ENCODE results near the gene PTPRA.

The PTPRA gene

DNA sequence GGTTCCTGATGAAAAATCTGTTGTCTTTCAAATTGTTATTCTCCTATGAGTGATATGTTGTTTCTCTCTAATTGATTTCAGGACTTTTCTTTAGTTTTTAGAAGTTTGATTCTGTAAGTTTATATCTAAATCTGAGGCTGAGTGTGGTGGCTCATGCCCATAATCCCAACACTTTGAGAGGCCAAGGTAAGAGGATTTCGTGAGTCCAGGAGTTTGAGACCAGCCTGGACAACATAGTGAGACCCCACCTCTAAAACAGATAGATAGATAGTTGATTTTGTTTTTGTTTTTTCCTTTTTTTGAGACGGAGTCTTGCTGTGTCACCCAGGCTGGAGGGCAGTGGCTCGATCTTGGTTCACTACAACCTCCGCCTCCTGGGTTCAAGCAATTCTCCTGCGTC is 64.6 kb downstream of the PTPRA start:
- DNase-seq: no peak

DNA sequence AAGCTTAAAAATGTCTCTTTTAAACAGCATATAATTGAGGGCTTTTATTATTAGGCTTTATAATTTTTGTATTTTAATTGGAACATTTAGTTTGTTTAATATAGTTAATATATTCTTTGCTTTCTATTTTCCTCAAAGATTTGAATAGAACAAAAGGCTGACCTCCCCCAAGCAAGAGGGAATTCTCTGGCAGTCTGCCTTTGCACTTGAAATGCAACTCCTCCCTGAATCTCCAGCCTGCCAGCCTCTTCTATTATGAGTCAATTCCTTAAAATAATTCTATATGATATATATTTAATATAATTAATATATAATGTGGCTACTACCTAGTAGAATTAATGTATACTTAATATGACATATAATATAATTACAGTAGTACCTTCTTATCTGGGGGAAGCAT is 69.2 kb downstream of the PTPRA start:
- no peak for DNase-seq

DNA sequence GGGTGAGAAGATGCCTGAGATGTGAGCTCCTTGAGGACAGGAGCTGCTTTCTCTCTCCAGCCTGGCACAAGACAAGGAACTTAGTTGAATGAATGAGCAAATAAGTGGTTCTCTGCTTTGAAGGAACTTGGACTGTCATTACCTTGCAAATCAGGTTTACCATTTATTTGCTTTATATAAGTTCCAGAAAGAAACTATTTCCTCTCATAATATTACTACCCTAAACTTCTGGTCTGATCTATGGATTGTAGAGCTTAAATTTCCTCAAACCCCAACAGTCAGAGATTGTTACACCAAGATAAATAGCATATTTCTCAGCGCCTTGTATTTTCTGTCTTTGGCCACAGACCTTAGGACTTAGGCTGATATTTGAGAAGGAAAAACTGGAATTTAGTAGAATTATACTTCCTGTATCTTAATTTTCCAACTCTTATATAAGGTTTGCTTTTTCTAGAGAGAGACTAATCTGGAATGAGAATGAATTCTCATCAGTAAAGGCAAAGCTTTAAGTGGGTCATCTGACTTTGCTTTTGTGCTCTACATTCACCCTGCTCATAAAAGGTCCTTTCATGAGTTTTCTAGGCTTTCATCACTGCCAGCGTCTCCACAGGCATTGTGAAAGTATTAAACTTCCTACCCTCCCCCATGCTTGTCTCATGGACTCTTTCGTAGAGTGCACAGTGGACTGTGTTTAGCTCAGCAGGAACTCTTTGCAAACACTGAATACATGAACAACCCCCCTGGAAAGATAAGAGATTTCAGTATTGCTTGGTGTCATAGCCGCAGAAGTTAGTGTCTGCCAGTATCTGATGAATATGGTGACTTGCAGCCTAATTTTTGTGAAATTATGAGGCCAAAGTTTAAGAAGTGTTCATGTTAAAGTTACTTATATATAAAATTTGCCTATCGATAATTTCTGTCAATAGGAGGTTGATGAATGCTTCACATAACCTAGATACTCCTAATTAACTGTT is 74.0 kb downstream of the PTPRA start:
- DNase-seq: peak; percentile 92

DNA sequence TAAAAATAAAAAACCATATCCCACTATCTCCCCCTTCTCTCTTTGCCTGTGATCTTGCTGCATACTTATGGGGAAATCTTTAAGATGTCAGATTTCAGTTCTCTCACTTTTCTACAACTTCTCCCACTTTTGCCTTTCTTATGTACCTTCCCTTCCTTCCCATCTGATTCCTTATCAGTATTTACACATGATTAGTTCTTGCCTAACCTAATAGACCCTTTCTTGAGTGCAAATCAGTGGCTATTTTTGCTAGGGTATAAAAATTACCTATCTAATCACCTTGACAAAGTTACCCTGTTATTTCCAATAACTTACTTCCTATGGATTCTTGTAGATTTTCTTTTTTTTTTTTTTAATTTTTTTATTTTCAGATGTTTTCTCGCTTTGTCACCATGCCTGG is 75.7 kb downstream of the PTPRA start:
- no peak for DNase-seq

DNA sequence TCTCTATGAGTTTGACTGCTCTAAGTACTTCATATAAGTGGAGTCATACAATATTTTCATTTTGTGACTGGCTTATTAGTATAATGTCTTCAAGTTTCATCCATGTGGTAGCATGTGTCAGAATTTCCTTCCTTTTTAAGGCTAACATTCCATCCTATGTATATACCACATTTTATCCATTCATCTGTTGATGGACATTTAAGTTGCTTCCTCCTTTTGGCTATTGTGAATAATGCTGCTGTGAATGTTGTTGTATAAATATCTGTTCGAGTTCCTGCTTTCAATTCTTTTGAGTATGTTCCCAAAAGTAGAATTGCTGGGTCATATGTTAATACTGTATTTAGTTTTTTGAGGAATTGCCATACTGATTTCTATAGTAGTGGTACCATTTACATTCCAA is 79.5 kb downstream of the PTPRA start:
- no peak for DNase-seq

DNA sequence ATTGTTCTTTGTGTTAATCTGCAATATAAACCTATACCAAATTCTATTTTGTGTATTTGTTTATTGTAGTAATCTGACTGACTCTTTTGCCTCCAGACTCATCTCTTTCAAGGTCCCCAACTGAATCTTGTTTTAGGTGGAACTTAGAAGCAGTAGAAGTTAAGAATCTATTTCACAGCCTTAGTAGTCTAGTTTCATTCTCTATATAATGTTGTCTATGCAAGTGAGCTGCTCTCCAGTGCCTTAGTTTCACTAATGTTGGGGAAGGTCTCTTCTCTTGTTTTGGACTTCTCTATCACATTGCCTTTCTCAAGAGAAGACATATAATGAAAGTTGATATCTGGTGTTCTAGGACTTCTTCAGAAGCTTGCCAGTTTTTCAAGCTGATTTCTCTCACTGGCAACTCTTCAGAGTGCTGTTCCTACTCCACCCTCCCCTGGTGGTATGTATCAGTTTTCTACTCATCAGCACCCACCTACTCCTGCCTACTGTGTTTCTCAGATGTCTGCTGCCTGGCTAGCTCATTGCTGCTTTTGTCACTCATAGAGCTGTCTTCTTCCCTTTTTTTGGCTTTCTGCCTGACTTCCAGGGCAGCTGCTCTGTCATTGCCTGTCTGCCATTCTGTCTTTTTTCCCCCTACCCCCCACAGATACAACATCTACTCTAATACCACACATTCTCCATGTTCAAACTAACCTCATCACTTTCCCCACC is 82.1 kb downstream of the PTPRA start:
- no peak for DNase-seq

DNA sequence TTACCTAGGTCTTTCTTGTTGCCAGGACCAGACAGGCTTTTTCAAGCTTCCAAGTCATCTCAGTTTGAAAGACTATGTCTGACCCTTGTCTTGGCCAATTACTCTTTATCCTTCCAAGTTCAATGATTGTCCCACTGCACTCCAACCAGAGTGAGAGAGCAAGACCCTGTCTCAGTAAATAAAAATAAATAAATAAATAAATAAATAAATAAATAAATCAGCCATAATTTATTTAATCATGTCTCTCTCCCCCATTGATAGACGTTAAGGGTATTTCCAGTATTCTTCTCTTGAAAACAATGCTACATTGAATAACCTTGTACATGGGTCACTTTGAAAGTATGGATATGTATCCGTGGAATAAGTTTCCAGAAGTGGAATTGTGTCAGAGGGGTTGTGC is 83.2 kb downstream of the PTPRA start:
- no peak for DNase-seq

- DNase-seq: no peak
Measured at GRCh38 chr20:2967841-2968240, 94.6 kb downstream of the PTPRA start.

DNA sequence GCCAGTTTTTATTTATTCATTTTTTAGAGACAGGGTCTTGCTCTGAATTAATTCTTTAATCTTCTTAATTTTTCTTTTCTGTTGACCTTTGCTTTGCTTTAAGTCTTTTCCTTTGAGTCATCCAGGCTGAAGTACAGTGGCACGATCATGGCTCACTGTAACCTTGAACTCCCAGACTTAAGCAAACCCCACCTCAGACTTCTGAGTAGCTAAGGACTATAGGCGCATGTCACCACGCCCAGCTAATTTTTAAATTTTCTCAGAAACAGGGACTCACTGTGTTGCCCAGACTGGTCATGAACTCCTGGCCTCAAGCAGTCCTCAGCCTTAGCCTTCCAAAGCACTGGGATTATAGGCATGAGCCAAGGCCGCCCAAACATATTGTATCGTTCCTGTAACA is 98.8 kb downstream of the PTPRA start:
- DNase-seq: no peak

GRCh38 chr20:2973574-2973973 is 100.3 kb downstream of the PTPRA start:
- DNase-seq: no peak

GRCh38 chr20:2978519-2978918 is 105.2 kb downstream of the PTPRA start:
- no peak for DNase-seq

DNA sequence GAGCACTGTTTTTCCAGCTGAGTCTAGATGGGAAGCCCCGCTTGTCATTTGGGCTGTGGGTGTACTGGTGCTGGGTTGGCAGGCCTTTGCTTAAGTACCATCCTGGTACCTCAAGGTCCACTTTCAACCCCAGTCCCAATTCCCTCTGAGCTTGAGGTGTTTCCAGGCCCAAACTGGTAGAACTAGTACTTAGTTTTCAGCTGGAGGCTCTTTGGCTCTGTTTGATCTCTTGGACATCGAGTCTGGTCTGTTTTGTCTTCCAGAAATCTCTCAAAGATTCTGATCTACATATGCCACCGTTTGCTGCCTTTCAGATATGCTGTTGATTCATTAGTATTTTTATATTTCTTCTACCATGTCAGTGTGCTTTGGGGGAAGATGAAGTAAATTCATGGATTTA is 108.4 kb downstream of the PTPRA start:
- DNase-seq: no peak

DNA sequence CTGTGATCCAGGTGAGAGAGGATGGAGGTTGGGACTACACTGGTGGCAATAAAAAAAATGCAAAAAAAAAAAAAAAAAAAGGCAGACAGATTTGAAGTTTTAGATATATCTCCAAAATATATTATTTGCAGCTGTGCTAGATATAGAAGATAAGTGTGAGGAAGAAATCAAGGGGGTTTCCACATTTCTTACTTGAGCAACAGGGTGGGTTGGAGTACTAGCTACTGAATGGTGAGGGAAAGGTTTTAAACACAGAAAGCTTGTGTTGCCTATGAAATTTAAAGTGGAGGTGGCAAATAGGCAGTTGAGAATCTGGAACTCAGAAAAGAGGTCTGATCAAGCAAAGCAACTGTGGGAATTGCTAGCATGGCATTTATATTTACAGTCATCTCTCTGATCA is 110.2 kb downstream of the PTPRA start:
- no peak for DNase-seq

DNA sequence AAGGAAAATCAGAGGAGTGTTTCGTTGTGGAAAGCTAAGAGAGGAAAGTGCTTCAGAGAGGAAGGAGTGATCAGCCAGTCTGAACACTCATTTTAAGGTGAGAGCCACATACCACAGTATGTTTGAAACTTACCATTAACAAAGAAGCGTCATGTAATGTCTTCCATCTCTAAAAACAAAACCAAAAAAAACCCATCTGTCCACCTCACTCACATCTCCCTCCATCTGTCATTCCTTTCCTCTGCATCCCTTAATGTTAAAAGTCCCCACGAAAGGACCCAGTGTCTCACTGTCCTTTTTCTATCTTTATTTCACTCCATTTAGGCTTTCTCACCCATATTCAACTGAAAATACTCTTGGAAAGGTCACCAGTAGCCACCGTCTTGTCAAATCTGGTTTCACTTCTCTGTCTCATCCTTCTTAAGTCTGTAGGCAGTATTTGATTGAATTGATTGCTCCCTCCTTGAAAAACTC is 110.8 kb downstream of the PTPRA start:
- DNase-seq: no peak

GRCh38 chr20:2984956-2985661 is 111.8 kb downstream of the PTPRA start:
- peak; percentile 19 for DNase-seq

GRCh38 chr20:2986466-2986865 is 113.2 kb downstream of the PTPRA start:
- no peak for DNase-seq

GRCh38 chr20:2987861-2988260 is 114.6 kb downstream of the PTPRA start:
- no peak for DNase-seq

DNA sequence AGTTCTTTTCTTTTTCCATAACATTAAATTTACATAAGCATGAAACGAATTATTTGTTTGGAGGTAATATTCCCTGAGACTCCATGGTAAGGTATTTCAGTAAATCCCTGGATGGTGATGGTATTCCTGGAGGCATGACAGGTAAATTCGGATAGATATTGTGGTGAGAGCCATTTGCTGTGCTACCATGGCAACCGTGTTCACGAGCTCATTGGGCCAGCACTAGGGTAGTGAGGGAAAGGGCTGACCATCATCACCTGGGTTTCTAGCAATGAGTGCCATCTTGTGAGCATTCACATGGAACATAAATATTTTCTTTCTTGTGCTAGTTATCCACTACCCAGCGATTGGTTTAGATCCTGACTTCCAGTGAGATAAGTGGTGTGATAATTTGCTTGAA is 118.3 kb downstream of the PTPRA start:
- no peak for DNase-seq

DNA sequence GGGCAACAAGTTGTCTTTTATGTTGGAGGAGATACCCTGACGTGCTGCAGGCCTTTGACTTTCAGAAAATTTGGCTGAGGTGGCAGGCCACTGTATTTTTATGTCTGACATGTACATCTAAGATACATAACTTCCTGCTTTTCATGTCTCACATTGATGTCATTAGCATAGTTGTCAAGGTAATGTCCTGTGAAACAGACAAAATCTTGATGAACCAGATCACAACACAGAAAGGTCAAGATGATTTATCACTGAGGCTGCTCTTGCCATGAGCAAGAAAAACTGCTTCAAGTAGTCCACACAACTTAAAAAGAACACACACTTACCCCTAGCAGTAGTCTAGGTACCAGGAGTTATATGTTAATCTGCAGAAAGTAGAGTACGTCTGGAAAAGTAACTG is 120.0 kb downstream of the PTPRA start:
- no peak for DNase-seq

- DNase-seq: no peak
Measured at GRCh38 chr20:2995796-2996195, 122.5 kb downstream of the PTPRA start.

GRCh38 chr20:2998728-2999127 is 125.4 kb downstream of the PTPRA start:
- DNase-seq: no peak

GRCh38 chr20:3000852-3001523 is 127.7 kb downstream of the PTPRA start:
- DNase-seq: peak; percentile 60

GRCh38 chr20:3003416-3003815 is 130.1 kb downstream of the PTPRA start:
- DNase-seq: no peak

Data from NCI-H345 (cell line).